HEK293 (cell line): ENCODE data around the gene XPOT.

ENCODE experiments used
- CTCF ChIA-PET: fragments of 350-600 bp; formaldehyde crosslinking; extraction: SDS; loops from one replicate; lab custom pipeline; 2021; ENCODE audit warnings: antibody characterized with exemption; lab: Yijun Ruan, JAX
- POLR2A ChIA-PET: fragments of 300-600 bp; formaldehyde crosslinking; extraction: SDS; loops from one replicate; lab custom pipeline; 2020; ENCODE audit warnings: antibody characterized with exemption, inconsistent platforms; lab: Yijun Ruan, JAX
- H3K27ac ChIP-seq: fragments of 200-500 bp; sonication (Bioruptor generic); 2 replicates; pipeline ENCODE4 v1.5.1; 2014; ENCODE audit warnings: low read depth, low read length, control low read depth, inconsistent platforms; ENCODE audit errors: extremely low read depth
- H3K36me3 ChIP-seq, 2 experiments: fragments of 200-500 bp in 1 of 2; sonication (Bioruptor generic) in 1 of 2; 1 replicate in 1 of 2; 2 replicates in 1 of 2; pipeline ENCODE4 v1.5.1; 2014 to 2017; ENCODE audit warnings: inconsistent platforms in 2 of 2, low read length in 2 of 2; ENCODE audit not compliant: control insufficient read depth in 2 of 2, insufficient read depth in 1 of 2
- H3K4me1 ChIP-seq: fragments of 200-500 bp; sonication (Bioruptor generic); 2 replicates; pipeline ENCODE4 v1.5.1; 2014; ENCODE audit warnings: mild to moderate bottlenecking, low read length, inconsistent platforms; ENCODE audit not compliant: control insufficient read depth, insufficient read depth
- H3K4me3 ChIP-seq: 2 replicates; pipeline ENCODE4 v1.5.1; 2011; ENCODE audit warnings: low read depth, mild to moderate bottlenecking, control low read depth, low read length, moderate library complexity
- H3K9me3 ChIP-seq: fragments of 200-500 bp; sonication (Bioruptor generic); 2 replicates; pipeline ENCODE4 v1.5.1; 2014; ENCODE audit warnings: low read depth, low read length, inconsistent platforms; ENCODE audit not compliant: control insufficient read depth, insufficient read depth
- GLI2 ChIP-seq: fragments of 450-650 bp; formaldehyde crosslinking; IDR thresholded peaks from 2 replicates; pipeline ENCODE4; 2017; ENCODE audit warnings: missing biosample characterization, missing genetic modification characterization, low read depth, borderline replicate concordance
- GLIS1 ChIP-seq: fragments of 450-650 bp; formaldehyde crosslinking; IDR thresholded peaks from 2 replicates; pipeline ENCODE4 v1.5.1; 2016; ENCODE audit warnings: missing biosample characterization, missing genetic modification characterization
- KLF8 ChIP-seq: fragments of 450-650 bp; formaldehyde crosslinking; IDR thresholded peaks from 2 replicates; pipeline ENCODE4 v1.5.1; 2016; ENCODE audit warnings: missing biosample characterization, missing genetic modification characterization
- MZF1 ChIP-seq: fragments of 450-650 bp; formaldehyde crosslinking; IDR thresholded peaks from 2 replicates; pipeline ENCODE4 v1.5.1; 2017; ENCODE audit warnings: missing biosample characterization, missing genetic modification characterization, borderline replicate concordance
- SALL2 ChIP-seq: fragments of 450-650 bp; formaldehyde crosslinking; IDR thresholded peaks from 2 replicates; pipeline ENCODE4 v1.5.0; 2017; ENCODE audit warnings: missing biosample characterization, mild to moderate bottlenecking, missing genetic modification characterization, borderline replicate concordance
- SP2 ChIP-seq: fragments of 450-650 bp; formaldehyde crosslinking; IDR thresholded peaks from 2 replicates; pipeline ENCODE4 v1.5.1; 2016; ENCODE audit warnings: missing biosample characterization, missing genetic modification characterization
- SP3 ChIP-seq: fragments of 450-650 bp; formaldehyde crosslinking; IDR thresholded peaks from 2 replicates; pipeline ENCODE4 v1.5.1; 2016; ENCODE audit warnings: missing biosample characterization, missing genetic modification characterization
- ZBTB21 ChIP-seq: fragments of 450-650 bp; formaldehyde crosslinking; IDR thresholded peaks from 2 replicates; pipeline ENCODE4 v1.5.1; 2017; ENCODE audit warnings: missing biosample characterization, missing genetic modification characterization
- ZBTB8A ChIP-seq: fragments of 450-650 bp; formaldehyde crosslinking; IDR thresholded peaks from 2 replicates; pipeline ENCODE4 v1.5.1; 2016; ENCODE audit warnings: missing biosample characterization, missing genetic modification characterization
- ZNF2 ChIP-seq: fragments of 450-650 bp; formaldehyde crosslinking; IDR thresholded peaks from 2 replicates; pipeline ENCODE4 v1.5.1; 2016; ENCODE audit warnings: missing biosample characterization, missing genetic modification characterization
- ZNF324 ChIP-seq: fragments of 450-650 bp; formaldehyde crosslinking; IDR thresholded peaks from 2 replicates; pipeline ENCODE4 v1.5.1; 2016; ENCODE audit warnings: missing biosample characterization, missing genetic modification characterization
- ZNF335 ChIP-seq: fragments of 450-650 bp; formaldehyde crosslinking; conservative IDR thresholded peaks from 2 replicates; pipeline ENCODE4 v1.5.1; 2016; ENCODE audit warnings: missing biosample characterization, missing genetic modification characterization
- ZNF561 ChIP-seq: fragments of 450-650 bp; IDR thresholded peaks from 2 replicates; pipeline ENCODE4 v1.5.1; 2018; ENCODE audit warnings: missing biosample characterization, missing genetic modification characterization, borderline replicate concordance
- ZNF600 ChIP-seq: fragments of 450-650 bp; formaldehyde crosslinking; IDR thresholded peaks from 2 replicates; pipeline ENCODE4 v1.5.1; 2016; ENCODE audit warnings: missing biosample characterization, missing genetic modification characterization
- ZNF629 ChIP-seq: fragments of 450-650 bp; formaldehyde crosslinking; IDR thresholded peaks from 2 replicates; pipeline ENCODE4 v1.5.1; 2017; ENCODE audit warnings: missing biosample characterization, missing genetic modification characterization
- ZNF677 ChIP-seq: fragments of 450-650 bp; IDR thresholded peaks from 2 replicates; pipeline ENCODE4 v1.5.0; 2018; ENCODE audit warnings: missing biosample characterization, mild to moderate bottlenecking, missing genetic modification characterization, moderate library complexity
- ZNF701 ChIP-seq: fragments of 450-650 bp; formaldehyde crosslinking; IDR thresholded peaks from 2 replicates; pipeline ENCODE4 v1.5.1; 2016; ENCODE audit warnings: missing biosample characterization, missing genetic modification characterization
- ZNF76 ChIP-seq: fragments of 450-650 bp; formaldehyde crosslinking; IDR thresholded peaks from 2 replicates; pipeline ENCODE4; 2016; ENCODE audit warnings: low read depth, missing biosample characterization, missing genetic modification characterization, borderline replicate concordance
- ZSCAN30 ChIP-seq: fragments of 450-650 bp; IDR thresholded peaks from 2 replicates; pipeline ENCODE4 v1.5.1; 2018; ENCODE audit warnings: missing biosample characterization, mild to moderate bottlenecking, missing genetic modification characterization, moderate library complexity
- ZXDB ChIP-seq: fragments of 450-650 bp; formaldehyde crosslinking; IDR thresholded peaks from 2 replicates; pipeline ENCODE4 v1.5.1; 2016; ENCODE audit warnings: missing biosample characterization, missing genetic modification characterization
- TF ChIP-seq, protein P1 (sequence below): fragments of 450-650 bp; IDR thresholded peaks from 2 replicates; pipeline ENCODE4 v1.5.1; 2018; ENCODE audit warnings: missing biosample characterization, mild to moderate bottlenecking, missing genetic modification characterization
- TF ChIP-seq, protein P2 (sequence below): fragments of 450-650 bp; formaldehyde crosslinking; IDR thresholded peaks from 2 replicates; pipeline ENCODE4 v1.5.1; 2016; ENCODE audit warnings: missing biosample characterization, missing genetic modification characterization
- TF ChIP-seq, protein P3 (sequence below): fragments of 450-650 bp; formaldehyde crosslinking; IDR thresholded peaks from 2 replicates; pipeline ENCODE4 v1.5.1; 2016; ENCODE audit warnings: missing biosample characterization, missing genetic modification characterization, low read depth
- TF ChIP-seq, protein P4 (sequence below): fragments of 450-650 bp; formaldehyde crosslinking; IDR thresholded peaks from 2 replicates; pipeline ENCODE4 v1.5.1; 2017; ENCODE audit warnings: missing biosample characterization, missing genetic modification characterization
- TF ChIP-seq, protein P5 (sequence below): IDR thresholded peaks from 2 replicates; pipeline ENCODE4 v1.6.1; 2011; ENCODE audit warnings: mild to moderate bottlenecking, low read depth, low read length, borderline replicate concordance

Gene XPOT, protein sequence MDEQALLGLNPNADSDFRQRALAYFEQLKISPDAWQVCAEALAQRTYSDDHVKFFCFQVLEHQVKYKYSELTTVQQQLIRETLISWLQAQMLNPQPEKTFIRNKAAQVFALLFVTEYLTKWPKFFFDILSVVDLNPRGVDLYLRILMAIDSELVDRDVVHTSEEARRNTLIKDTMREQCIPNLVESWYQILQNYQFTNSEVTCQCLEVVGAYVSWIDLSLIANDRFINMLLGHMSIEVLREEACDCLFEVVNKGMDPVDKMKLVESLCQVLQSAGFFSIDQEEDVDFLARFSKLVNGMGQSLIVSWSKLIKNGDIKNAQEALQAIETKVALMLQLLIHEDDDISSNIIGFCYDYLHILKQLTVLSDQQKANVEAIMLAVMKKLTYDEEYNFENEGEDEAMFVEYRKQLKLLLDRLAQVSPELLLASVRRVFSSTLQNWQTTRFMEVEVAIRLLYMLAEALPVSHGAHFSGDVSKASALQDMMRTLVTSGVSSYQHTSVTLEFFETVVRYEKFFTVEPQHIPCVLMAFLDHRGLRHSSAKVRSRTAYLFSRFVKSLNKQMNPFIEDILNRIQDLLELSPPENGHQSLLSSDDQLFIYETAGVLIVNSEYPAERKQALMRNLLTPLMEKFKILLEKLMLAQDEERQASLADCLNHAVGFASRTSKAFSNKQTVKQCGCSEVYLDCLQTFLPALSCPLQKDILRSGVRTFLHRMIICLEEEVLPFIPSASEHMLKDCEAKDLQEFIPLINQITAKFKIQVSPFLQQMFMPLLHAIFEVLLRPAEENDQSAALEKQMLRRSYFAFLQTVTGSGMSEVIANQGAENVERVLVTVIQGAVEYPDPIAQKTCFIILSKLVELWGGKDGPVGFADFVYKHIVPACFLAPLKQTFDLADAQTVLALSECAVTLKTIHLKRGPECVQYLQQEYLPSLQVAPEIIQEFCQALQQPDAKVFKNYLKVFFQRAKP

DNA sequence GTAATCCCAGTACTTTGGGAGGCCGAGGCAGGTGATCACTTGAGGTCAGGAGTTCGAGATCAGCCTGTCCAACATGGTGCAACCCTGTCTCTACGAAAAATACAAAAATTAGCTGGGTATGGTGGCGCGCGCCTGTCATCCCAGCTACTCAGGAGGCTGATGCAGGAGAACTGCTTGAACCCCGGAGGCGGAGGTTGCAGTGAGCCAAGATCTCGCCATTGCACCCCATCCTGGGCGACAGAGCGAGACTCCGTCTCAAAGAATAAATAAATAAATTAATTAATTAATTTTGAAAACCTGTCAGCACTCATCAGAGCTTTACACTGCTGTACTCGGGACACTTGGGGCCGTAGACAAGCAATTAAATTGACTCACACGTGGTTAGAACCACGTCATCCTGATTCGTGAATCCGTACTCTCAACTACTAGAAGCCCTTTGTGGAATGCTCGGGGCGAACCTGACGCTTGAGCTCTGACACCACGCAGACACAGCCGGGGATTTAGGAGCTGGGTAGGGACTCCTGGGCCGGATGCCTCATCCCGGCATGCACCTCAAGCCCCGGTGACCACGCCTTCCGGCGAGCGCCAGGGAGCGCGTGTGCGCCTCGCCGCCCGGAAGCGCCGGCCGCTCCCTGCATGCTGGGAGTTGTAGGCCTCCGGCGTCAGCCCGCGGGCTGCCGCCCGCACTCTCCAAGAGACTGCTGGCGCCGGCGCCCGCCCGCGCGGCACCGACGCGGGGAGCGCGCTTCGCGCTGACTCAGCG is at the start of gene XPOT:
XPOT (plus strand) TSS at position 686 of the 763 bp plus-strand sequence. CDS start 5,644 bp downstream, outside the sequence.
- H3K4me1 ChIP-seq, result no peaks in the 10 kb centered on the region
- H3K27ac ChIP-seq, result peak within 1 kb of the TSS; percentile 100
- H3K9me3 ChIP-seq, result no peaks in the 10 kb centered on the region
- ChIA-PET POLR2A (interaction anchor here (0.6 to 1.0 kb wide), 7 partner anchors 20 to 1776 kb away, joined by 3 to 7 read pairs (median 3); no protein-coding TSS in a partner anchor), CTCF (interaction anchor here (0.6 to 0.7 kb wide), 3 partner anchors 38 to 208 kb away, joined by 3 to 4 read pairs (median 3); no protein-coding TSS in a partner anchor)
- H3K36me3 ChIP-seq, result no peaks in the 10 kb centered on the region
- peak within 1 kb of the TSS; percentile 87 for H3K4me3 ChIP-seq
- 0 out of 2 replicates have a peak, but pooled peaks have one; percentile 49 for TF ChIP-seq ZNF561 (tag by site-specific recombination)
- TF ChIP-seq ZNF701 (tag by site-specific recombination), result no peak
- TF ChIP-seq GLI2 (tag by site-specific recombination), result no peak
- TF ChIP-seq SALL2 (tag by site-specific recombination), result no peak
- TF ChIP-seq, protein P1, sequence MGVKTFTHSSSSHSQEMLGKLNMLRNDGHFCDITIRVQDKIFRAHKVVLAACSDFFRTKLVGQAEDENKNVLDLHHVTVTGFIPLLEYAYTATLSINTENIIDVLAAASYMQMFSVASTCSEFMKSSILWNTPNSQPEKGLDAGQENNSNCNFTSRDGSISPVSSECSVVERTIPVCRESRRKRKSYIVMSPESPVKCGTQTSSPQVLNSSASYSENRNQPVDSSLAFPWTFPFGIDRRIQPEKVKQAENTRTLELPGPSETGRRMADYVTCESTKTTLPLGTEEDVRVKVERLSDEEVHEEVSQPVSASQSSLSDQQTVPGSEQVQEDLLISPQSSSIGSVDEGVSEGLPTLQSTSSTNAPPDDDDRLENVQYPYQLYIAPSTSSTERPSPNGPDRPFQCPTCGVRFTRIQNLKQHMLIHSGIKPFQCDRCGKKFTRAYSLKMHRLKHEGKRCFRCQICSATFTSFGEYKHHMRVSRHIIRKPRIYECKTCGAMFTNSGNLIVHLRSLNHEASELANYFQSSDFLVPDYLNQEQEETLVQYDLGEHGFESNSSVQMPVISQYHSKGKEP, result 0 out of 2 replicates have a peak, but pooled peaks have one; percentile 35
- TF ChIP-seq GLIS1 (tag by site-specific recombination), result peak; percentile 9; the same call in 1 of the 2 replicates
- TF ChIP-seq ZNF677 (tag by site-specific recombination), result 0 out of 2 replicates have a peak, but pooled peaks have one; percentile 42
- peak; percentile 49; the same call in 1 of the 2 replicates for TF ChIP-seq ZSCAN30 (tag by site-specific recombination)
- TF ChIP-seq ZNF76 (tag by site-specific recombination), result peak; percentile 96
- peak; percentile 17 for TF ChIP-seq ZNF335
- TF ChIP-seq, protein P2, sequence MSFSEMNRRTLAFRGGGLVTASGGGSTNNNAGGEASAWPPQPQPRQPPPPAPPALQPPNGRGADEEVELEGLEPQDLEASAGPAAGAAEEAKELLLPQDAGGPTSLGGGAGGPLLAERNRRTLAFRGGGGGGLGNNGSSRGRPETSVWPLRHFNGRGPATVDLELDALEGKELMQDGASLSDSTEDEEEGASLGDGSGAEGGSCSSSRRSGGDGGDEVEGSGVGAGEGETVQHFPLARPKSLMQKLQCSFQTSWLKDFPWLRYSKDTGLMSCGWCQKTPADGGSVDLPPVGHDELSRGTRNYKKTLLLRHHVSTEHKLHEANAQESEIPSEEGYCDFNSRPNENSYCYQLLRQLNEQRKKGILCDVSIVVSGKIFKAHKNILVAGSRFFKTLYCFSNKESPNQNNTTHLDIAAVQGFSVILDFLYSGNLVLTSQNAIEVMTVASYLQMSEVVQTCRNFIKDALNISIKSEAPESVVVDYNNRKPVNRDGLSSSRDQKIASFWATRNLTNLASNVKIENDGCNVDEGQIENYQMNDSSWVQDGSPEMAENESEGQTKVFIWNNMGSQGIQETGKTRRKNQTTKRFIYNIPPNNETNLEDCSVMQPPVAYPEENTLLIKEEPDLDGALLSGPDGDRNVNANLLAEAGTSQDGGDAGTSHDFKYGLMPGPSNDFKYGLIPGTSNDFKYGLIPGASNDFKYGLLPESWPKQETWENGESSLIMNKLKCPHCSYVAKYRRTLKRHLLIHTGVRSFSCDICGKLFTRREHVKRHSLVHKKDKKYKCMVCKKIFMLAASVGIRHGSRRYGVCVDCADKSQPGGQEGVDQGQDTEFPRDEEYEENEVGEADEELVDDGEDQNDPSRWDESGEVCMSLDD (tag by site-specific recombination), result no peak
- TF ChIP-seq ZNF324 (tag by site-specific recombination), result peak; percentile 24; the same call in 1 of the 2 replicates
- peak; percentile 61 for TF ChIP-seq SP2 (tag by site-specific recombination)
- peak; percentile 22; the same call in 1 of the 2 replicates for TF ChIP-seq ZNF2
- TF ChIP-seq, protein P3, sequence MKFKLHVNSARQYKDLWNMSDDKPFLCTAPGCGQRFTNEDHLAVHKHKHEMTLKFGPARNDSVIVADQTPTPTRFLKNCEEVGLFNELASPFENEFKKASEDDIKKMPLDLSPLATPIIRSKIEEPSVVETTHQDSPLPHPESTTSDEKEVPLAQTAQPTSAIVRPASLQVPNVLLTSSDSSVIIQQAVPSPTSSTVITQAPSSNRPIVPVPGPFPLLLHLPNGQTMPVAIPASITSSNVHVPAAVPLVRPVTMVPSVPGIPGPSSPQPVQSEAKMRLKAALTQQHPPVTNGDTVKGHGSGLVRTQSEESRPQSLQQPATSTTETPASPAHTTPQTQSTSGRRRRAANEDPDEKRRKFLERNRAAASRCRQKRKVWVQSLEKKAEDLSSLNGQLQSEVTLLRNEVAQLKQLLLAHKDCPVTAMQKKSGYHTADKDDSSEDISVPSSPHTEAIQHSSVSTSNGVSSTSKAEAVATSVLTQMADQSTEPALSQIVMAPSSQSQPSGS, result peak; percentile 79
- peak; percentile 52 for TF ChIP-seq ZXDB
- peak; percentile 48; the same call in 1 of the 2 replicates for TF ChIP-seq ZBTB8A
- peak; percentile 80 for TF ChIP-seq ZNF629 (tag by site-specific recombination)
- 0 out of 2 replicates have a peak, but pooled peaks have one; percentile 12 for TF ChIP-seq KLF8 (tag by site-specific recombination)
- TF ChIP-seq, protein P4, sequence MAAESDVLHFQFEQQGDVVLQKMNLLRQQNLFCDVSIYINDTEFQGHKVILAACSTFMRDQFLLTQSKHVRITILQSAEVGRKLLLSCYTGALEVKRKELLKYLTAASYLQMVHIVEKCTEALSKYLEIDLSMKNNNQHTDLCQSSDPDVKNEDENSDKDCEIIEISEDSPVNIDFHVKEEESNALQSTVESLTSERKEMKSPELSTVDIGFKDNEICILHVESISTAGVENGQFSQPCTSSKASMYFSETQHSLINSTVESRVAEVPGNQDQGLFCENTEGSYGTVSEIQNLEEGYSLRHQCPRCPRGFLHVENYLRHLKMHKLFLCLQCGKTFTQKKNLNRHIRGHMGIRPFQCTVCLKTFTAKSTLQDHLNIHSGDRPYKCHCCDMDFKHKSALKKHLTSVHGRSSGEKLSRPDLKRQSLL (tag by site-specific recombination), result peak; percentile 74; the same call in 1 of the 2 replicates
- TF ChIP-seq ZNF600 (tag by site-specific recombination), result peak; percentile 56
- TF ChIP-seq, protein P5, sequence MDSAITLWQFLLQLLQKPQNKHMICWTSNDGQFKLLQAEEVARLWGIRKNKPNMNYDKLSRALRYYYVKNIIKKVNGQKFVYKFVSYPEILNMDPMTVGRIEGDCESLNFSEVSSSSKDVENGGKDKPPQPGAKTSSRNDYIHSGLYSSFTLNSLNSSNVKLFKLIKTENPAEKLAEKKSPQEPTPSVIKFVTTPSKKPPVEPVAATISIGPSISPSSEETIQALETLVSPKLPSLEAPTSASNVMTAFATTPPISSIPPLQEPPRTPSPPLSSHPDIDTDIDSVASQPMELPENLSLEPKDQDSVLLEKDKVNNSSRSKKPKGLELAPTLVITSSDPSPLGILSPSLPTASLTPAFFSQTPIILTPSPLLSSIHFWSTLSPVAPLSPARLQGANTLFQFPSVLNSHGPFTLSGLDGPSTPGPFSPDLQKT, result peak; percentile 86; the same call in 1 of the 2 replicates
- TF ChIP-seq ZBTB21 (tag by site-specific recombination), result peak; percentile 76
- peak; percentile 62 for TF ChIP-seq SP3 (tag by site-specific recombination)
- TF ChIP-seq MZF1, result peak; percentile 83
